Caco-2 (cell line): ENCODE measurements around the gene TGFA. TPM values are rescaled to one million over a fixed set of nuclear protein-coding genes. Genes with fewer than 3 reads are reported as not detected.

Source experiments
- BruUV-seq: library from RNA; stranded (reverse); fragments of 400-500 nt; replicated peaks from 2 replicates; lab custom pipeline; 2021; lab: Mats Ljungman, UMichigan
- CTCF ChIA-PET: fragments of 300-600 bp; sonication (Branson Sonifier 250); formaldehyde crosslinking; loops from one replicate; lab custom pipeline; 2022; ENCODE audit warnings: antibody characterized with exemption; lab: Charles Lee
- POLR2A ChIA-PET: fragments of 300-600 bp; sonication (Branson Sonifier 250); formaldehyde crosslinking; loops from one replicate; lab custom pipeline; 2022; ENCODE audit warnings: antibody characterized with exemption; lab: Charles Lee
- DNase-seq, 2 experiments: peaks; one replicate each; pipeline versions ENCODE4 v3.0.0 to v3.0.0-alpha.2; 2020 to 2022
- H3K27me3 ChIP-seq: replicated peaks from 2 replicates; pipeline ENCODE4 v1.6.0; 2011; ENCODE audit warnings: low read length; ENCODE audit not compliant: control insufficient read depth, insufficient read depth
- H3K36me3 ChIP-seq: 2 replicates; pipeline ENCODE4 v1.5.1; 2011; ENCODE audit warnings: low read length; ENCODE audit not compliant: control insufficient read depth, insufficient read depth
- H3K4me1 ChIP-seq: fragments of 250-450 bp; sonication (Bioruptor Pico); 2 replicates; pipeline ENCODE4 v1.5.1; 2020; ENCODE audit warnings: mild to moderate bottlenecking
- H3K4me3 ChIP-seq: 2 replicates; pipeline ENCODE4 v1.5.1; 2011; ENCODE audit warnings: low read depth, mild to moderate bottlenecking, control low read depth, low read length
- H3K9me3 ChIP-seq: fragments of 250-450 bp; sonication (Bioruptor Pico); 2 replicates; pipeline ENCODE4 v1.5.1; 2020; ENCODE audit warnings: mild to moderate bottlenecking, moderate library complexity
- H3K27ac Mint-ChIP-seq: one replicate; pipeline ENCODE4 v1.8.0; 2022; ENCODE audit warnings: mixed read lengths; ENCODE audit not compliant: unreplicated experiment
- H3K27me3 Mint-ChIP-seq: one replicate; pipeline ENCODE4 v1.8.0; 2022; ENCODE audit warnings: mixed read lengths; ENCODE audit not compliant: insufficient read depth, unreplicated experiment
- H3K36me3 Mint-ChIP-seq: one replicate; pipeline ENCODE4 v1.8.0; 2022; ENCODE audit warnings: mild to moderate bottlenecking, mixed read lengths; ENCODE audit not compliant: insufficient read depth, unreplicated experiment
- H3K4me1 Mint-ChIP-seq: one replicate; pipeline ENCODE4 v1.8.0; 2022; ENCODE audit warnings: low read depth, mixed read lengths; ENCODE audit not compliant: unreplicated experiment
- H3K4me3 Mint-ChIP-seq: one replicate; pipeline ENCODE4 v1.8.0; 2022; ENCODE audit warnings: mild to moderate bottlenecking, moderate library complexity, mixed read lengths; ENCODE audit not compliant: unreplicated experiment
- H3K9me3 Mint-ChIP-seq: one replicate; pipeline ENCODE4 v1.8.0; 2022; ENCODE audit warnings: mixed read lengths; ENCODE audit not compliant: unreplicated experiment
- intact Hi-C: fragments of 100-400 bp; cut with micrococcal nuclease; formaldehyde crosslinking; loops from one replicate; pipeline ENCODE4 v1.10.0; 2022; ENCODE audit not compliant: unreplicated experiment
- total RNA-seq: library from RNA; stranded (reverse); gene quantifications from 2 replicates; pipeline ENCODE4 v1.2.3, GENCODE V29; 2022
- TF ChIP-seq, protein P1 (sequence below), 2 experiments: fragments of 200-600 bp in 1 of 2; IDR thresholded peaks; 1 replicate in 1 of 2; 2 replicates in 1 of 2; pipeline versions ENCODE4 v1.5.1 to v1.8.0; 2011 to 2022; ENCODE audit warnings: antibody characterized with exemption in 1 of 2, control low read depth in 1 of 2, inconsistent platforms in 1 of 2, low read depth in 1 of 2, low read length in 1 of 2, mild to moderate bottlenecking in 1 of 2, moderate library complexity in 1 of 2; ENCODE audit not compliant: insufficient read depth in 1 of 2, severe bottlenecking in 1 of 2, unreplicated experiment in 1 of 2

Gene TGFA
- total RNA-seq, 1 experiment from 2014 or later = 0.70 TPM

DNA sequence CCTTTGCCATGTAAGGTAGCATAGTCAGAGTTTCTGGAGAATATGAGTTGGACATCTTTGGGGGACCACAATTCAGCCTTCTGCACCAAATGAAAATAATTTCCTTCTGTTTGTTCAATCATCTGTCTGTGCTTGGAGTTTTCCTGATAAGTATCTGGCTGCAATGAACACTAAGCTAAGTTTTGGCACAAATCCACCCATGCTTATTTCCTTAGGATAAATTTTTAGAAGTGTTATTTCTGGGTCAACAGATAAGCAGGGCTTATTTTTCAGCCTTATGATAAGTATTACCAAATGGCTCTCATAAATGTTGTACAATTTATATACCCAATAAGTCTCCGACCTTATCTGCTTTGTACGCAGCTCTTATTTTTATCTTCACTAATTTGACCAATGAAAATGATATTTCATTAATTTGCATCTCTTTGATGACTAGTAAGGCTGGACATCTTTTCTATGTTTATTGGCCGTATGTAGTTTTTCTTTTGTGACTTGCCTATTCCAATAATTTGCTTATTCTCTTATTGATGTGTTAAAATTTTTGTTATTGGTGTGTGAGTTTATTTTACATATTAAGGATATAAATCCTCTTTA, 59.2 kb downstream of the TGFA start:
- no peaks in the 10 kb centered on the region for H3K27me3 ChIP-seq
- Mint-ChIP-seq H3K4me3 (no peak overlapping the region), H3K36me3 (no peaks in the 10 kb centered on the region), H3K27ac (no peak overlapping the region), H3K9me3 (no peaks in the 10 kb centered on the region), H3K4me1 (no peaks in the 10 kb centered on the region), H3K27me3 (peaks cover 17% of the 10 kb centered on the region)
- POLR2A ChIA-PET = no interaction called here
- H3K9me3 ChIP-seq = no peaks in the 10 kb centered on the region
- DNase-seq = no peak
- H3K4me3 ChIP-seq = no peak overlapping the region
- H3K36me3 ChIP-seq = no peaks in the 10 kb centered on the region
- intact Hi-C loops = no loop called here
- TF ChIP-seq, protein P1, sequence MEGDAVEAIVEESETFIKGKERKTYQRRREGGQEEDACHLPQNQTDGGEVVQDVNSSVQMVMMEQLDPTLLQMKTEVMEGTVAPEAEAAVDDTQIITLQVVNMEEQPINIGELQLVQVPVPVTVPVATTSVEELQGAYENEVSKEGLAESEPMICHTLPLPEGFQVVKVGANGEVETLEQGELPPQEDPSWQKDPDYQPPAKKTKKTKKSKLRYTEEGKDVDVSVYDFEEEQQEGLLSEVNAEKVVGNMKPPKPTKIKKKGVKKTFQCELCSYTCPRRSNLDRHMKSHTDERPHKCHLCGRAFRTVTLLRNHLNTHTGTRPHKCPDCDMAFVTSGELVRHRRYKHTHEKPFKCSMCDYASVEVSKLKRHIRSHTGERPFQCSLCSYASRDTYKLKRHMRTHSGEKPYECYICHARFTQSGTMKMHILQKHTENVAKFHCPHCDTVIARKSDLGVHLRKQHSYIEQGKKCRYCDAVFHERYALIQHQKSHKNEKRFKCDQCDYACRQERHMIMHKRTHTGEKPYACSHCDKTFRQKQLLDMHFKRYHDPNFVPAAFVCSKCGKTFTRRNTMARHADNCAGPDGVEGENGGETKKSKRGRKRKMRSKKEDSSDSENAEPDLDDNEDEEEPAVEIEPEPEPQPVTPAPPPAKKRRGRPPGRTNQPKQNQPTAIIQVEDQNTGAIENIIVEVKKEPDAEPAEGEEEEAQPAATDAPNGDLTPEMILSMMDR (IDR thresholded peaks at IDR 0.05; ENCODE audit: insufficient read depth in 1 of 2, low read depth in 1 of 2, low read length in 1 of 2, severe bottlenecking in 1 of 2, unreplicated experiment in 1 of 2) = no peak
- no peaks in the 10 kb centered on the region for H3K4me1 ChIP-seq
- CTCF ChIA-PET = no interaction called here
- no TSS peak for BruUV-seq

DNA sequence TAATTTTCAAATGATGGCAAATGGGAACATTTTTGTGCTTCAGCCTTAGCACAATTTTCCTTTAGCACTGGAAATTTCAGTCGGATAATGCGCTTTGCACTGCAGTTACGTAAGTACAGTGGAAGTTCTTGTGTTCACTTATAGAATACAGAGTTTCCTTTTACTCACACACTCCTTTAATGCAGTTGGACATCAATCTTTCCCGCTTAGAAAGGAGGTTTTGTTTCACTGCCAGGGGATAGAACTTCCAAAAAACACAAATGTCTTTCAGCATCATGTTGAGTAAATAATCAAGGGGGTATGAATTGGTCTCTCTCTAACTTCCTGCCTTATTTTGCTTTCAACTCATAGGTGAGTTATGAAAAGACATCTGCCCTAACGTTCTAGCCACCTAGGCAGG, 63.2 kb downstream of the TGFA start:
- DNase-seq = no peak
- Mint-ChIP-seq H3K4me3 (no peak overlapping the region), H3K27ac (no peak overlapping the region), H3K36me3 (no peaks in the 10 kb centered on the region), H3K4me1 (no peaks in the 10 kb centered on the region), H3K9me3 (no peaks in the 10 kb centered on the region), H3K27me3 (peaks cover 17% of the 10 kb centered on the region)
- H3K36me3 ChIP-seq = no peaks in the 10 kb centered on the region
- intact Hi-C loops = no loop called here
- no peaks in the 10 kb centered on the region for H3K9me3 ChIP-seq
- BruUV-seq = no TSS peak
- ChIA-PET POLR2A (no interaction called here), CTCF (no interaction called here)
- TF ChIP-seq, protein P1 (IDR thresholded peaks at IDR 0.05; ENCODE audit: insufficient read depth in 1 of 2, low read depth in 1 of 2, low read length in 1 of 2, severe bottlenecking in 1 of 2, unreplicated experiment in 1 of 2) = no peak
- no peak overlapping the region for H3K4me3 ChIP-seq
- H3K27me3 ChIP-seq = no peaks in the 10 kb centered on the region
- H3K4me1 ChIP-seq = no peaks in the 10 kb centered on the region

DNA sequence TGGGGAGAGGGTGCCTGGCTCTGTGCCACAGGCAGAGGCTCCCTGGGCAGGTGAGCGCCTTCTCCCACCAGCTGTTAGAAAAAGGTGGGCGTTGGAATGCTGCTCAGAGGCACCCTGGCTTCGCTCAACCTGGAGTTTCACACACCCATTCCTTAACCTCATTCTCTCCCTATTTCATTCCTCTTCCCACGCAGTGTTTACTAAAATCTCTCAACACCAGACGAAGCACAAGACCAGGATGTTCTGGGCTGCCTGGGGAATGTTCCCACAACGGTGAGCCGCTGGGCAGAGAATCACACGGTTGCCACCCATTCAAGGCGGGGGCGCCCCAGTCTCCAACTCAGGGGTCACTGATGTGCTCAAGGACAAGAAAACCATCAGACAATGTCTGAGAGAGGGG, 64.5 kb downstream of the TGFA start:
- TF ChIP-seq, protein P1 (IDR thresholded peaks at IDR 0.05; ENCODE audit: insufficient read depth in 1 of 2, low read depth in 1 of 2, low read length in 1 of 2, severe bottlenecking in 1 of 2, unreplicated experiment in 1 of 2) = no peak
- Mint-ChIP-seq H3K4me1 (no peaks in the 10 kb centered on the region), H3K27ac (no peak overlapping the region), H3K36me3 (no peaks in the 10 kb centered on the region), H3K27me3 (peaks cover 13% of the 10 kb centered on the region), H3K9me3 (no peaks in the 10 kb centered on the region), H3K4me3 (no peak overlapping the region)
- Histone ChIP-seq H3K9me3 (no peaks in the 10 kb centered on the region), H3K36me3 (no peaks in the 10 kb centered on the region), H3K27me3 (no peaks in the 10 kb centered on the region), H3K4me1 (no peaks in the 10 kb centered on the region), H3K4me3 (no peak overlapping the region)
- ChIA-PET POLR2A (no interaction called here), CTCF (no interaction called here)
- no peak for DNase-seq
- intact Hi-C loops = no loop called here
- BruUV-seq = no TSS peak
